Fibroblast of skin of left quadriceps (primary cell): ENCODE results near the gene FAM168B.
"Not testable (repeated sequence)": the region's sequence is repeated elsewhere in the genome, so short reads cannot be mapped to it uniquely, and the experiment has no call there.

ENCODE experiments used
- DNase-seq, 2 experiments: peaks; one replicate each; pipeline ENCODE4 v3.0.0-alpha.2; 2013; ENCODE audit warnings: low read depth in 2 of 2

The FAM168B gene

DNA sequence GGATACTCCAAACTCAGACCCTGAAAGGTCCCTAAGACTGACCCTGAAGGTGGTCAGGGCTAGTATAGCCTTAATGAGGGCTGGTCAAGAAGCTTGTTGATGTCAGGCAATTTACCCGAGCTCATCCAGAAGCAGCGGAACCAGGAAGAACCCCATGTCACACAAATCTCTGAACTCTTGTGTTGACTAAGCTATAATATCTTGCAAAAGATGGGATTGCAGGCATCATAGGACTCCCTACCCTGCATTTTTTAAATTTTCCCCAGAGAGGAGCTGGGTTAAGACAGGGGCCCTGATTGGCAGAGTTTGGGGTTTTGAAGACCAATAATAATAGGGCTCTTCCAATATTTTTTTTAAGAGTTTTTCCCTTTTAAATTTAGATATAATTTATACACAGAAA, 9.9 kb upstream of the FAM168B start:
- DNase-seq = no peak

DNA sequence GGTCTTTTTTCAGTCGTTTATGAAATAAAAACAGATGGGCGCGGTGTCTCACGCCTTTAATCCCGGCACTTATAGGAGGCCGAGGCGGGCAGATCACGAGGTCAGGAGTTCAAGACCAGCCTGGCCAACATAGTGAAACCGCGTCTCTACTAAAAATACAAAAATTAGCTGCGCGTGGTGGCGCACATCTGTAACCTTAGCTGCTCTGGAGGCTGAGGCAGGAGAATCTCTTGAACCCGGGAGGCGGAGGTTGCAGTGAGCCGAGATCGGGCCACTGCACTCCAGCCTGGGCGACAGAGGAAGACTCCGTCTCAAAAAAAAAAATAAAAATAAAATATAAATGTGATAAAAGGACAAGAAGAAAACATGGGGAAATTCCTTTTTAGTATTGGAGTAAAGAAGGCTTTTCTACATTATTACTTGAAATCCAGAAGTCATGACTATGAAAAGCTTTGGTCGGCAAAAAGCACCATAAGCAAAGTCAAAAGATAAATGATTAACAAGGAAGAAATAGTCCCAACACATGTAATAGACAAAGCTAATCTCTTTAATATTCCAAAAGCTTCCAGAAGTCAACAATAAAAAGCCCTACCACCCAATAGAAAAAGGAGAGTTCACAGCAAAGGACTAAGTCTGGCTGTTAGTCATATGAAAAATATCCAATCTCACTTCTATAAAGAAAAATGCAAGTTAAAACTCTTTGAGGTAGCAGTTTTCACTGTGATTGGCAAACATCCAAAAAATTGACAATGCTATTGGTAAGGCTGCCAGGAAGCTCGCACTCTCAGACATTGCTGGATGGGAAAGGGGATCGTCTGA, 1.4 kb upstream of the FAM168B start:
- DNase-seq = no peak

DNA sequence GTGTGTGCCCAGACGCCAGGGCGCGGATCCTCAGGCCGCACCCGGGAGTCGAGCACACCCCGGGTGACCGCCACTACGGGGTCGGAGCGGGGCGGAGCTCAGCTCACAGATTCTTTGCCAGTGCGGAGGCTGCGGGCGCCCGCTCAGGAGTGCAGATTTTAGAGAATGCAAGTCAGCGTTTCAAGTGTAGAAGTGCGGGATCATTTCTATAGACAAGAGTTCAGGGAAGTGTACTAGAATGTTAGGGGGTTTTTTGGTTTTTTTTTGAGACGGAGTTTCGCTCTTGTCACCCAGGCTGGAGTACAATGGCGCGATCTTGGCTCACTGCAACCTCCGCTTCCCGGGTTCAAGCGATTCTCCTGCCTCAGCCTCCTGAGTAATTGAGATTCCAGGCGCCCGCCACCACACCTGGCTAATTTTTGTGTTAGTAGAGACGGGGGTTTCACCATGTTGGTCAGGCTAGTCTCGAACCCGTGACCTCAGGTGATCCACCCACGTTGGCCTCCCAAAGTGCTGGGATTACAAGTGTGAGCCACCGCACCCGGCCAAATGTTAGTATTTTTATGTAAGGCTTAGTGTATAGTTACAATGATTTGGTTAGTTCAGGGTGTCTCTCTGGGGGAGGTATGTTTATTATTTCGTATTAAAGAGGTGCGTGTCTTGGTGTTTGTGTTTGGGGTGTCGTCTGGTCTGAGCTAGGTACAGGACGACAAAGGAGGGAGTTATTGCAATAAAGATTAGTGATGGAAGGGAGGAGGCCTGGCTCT, 619 bp upstream of the FAM168B start:
- DNase-seq = no peak

DNA sequence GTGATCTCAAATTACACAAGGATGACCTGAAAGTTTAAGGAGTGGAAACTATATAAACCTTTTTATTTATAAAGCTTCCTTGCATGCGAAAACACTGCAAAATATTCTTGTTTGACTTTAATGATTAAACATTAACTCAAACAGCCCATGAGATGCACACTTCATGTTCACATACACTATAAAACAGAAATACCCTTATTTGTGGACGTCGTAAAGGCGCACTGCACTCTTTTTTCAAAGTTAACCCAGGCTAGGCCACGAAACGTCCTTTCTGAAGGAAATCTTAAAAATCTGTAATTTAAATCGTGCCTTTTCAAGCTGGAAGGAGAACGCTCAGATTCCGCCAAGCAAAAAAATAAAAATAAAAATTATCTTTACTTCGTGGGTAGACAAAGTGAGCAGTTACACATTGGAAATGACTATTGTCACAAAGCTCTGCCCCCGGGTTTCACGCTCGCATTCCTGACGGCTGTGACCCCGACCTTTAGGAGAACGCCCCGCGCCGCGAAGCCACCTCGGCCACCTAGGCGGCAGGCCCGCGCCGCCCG, 728 bp downstream of the FAM168B start:
- no peak for DNase-seq

DNA sequence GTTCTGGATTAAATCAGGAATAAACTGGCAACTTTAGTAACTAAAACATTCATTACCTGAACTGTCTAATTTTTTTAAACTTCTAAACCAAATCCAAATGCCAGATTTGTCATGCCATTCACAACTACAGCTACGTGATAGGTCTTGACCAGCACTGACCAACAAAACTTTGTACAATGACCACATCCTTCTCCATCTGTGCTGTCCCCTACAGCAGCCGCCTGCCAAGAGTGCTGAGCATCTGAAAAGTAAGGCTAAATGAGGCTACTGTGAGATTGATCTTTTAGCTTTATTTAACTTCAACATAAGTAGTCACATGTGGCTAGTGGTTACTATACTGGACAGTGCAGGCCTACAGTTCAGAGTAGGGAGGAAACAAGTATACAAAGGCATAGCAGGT, 7.6 kb downstream of the FAM168B start:
- DNase-seq = no peak

DNA sequence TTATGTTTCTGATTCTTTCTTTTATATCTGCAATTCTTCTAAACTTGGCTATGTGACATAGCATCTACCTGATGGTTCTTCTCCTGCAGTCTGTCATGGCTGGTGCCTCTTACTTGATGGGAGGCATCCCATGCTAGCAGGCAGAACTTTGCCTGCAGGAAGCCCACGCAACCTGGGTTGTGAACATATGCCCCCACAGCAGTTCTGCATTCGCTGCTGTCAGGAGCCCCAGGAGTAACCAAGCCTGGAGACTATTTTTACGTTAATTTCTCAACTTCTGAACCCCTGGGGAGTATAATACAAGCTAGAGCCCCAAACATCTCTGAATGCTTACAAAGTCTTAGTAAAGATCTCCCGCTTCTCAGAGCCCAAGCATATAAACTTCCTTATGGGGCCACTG, 12.1 kb downstream of the FAM168B start:
- DNase-seq = no peak

DNA sequence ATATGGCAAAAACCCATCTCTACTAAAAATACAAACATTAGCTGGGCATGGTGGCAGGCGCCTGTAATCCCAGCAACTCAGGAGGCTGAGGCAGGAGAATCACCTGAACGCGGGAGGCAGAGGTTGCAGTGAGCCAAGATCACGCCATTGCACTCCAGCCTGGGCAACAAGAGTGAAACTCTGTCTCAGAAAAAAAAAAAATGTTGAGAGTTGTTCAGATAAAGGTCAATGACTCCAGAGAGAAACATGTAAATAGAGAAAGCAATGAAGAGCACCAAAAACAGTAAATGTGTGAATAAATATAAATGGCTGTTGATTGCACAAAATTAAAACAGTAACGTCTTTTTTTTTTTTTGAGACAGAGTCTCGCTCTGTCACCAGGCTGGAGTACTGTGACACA, 13.3 kb downstream of the FAM168B start:
- DNase-seq = not testable (repeated sequence)

DNA sequence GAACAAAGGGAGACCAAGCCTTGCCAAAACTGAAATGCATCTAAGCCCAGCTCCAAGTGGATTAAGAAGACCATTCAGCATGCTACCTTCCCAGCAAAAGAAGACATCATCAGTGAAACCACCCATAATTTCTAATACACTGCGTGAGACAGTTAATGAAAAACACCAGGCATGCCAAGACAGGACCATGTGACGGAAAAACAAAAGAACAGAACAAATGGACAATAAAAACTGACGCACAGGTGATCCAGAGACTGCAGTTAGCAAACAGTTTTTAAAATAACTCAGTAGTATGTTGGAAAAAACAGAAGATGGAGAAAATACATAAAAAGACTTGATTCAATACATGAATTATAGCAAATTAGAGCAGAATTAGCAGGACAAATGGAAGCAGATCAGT, 15.3 kb downstream of the FAM168B start:
- DNase-seq = no peak

DNA sequence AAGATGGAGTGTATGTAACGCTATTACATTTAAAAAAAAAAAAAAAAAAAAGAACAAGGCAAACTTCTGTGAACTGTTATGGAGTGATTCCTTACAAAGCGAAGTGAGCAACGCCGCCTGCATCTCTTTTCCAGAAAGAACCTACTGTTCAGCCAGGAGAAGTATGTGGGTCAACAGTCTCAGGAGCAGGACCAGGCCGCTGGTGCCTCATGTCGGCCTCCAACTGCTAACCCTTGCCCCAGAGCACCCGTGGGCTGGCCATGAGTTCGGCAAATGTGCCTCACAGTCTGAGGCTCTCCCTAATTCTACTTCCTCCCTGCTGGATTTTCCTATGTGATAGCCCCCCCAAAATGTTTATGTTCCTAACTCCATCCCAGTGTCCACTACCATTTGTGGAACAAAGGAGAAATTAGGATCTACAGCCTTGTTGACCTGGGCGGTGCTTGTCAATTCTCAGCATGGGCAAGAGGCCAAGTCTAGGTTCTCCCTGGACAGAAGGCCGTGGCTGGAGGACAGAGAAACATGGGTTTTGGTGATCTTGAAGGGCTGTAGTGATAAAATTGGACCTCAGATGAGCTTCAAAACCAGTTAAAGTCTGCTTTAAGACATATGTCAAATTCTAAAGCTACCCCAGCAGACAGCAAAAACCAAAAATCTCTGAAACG, 15.9 kb downstream of the FAM168B start:
- DNase-seq = no peak

DNA sequence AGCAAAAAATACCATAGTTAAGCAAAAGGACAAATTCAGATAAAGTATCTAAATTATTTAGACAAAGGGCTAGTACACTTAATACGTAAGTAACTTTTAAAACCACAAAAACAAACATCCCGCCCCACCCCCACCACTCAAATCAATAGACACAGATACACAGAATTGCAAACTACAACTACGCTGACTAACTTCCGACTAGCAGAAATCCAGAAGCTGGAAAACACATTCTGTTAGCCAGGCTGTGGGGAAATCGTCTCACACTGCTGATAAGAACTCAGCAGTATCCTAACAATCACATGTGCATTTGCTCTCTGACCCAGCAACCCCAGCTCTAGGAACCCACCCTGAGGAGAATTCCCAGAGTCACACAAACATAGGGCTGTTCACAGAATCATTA, 16.6 kb downstream of the FAM168B start:
- no peak for DNase-seq

DNA sequence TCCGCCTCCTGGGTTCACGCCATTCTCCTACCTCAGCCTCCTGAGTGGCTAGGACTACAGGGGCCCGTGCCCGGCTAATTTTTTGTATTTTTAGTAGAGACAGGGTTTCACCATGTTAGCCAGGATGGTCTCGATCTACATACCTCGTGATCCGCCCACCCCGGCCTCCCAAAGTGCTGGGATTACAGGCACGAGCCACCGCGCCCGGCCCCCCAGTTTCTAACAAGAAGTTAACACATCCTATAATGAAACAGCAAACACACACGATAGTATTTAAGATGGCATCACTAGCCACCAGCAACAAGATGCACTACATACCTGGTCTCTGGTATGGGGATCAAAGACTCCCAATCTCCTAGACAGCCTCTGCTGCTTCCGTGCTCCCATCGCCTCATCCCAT, 17.7 kb downstream of the FAM168B start:
- DNase-seq = not testable (repeated sequence)

DNA sequence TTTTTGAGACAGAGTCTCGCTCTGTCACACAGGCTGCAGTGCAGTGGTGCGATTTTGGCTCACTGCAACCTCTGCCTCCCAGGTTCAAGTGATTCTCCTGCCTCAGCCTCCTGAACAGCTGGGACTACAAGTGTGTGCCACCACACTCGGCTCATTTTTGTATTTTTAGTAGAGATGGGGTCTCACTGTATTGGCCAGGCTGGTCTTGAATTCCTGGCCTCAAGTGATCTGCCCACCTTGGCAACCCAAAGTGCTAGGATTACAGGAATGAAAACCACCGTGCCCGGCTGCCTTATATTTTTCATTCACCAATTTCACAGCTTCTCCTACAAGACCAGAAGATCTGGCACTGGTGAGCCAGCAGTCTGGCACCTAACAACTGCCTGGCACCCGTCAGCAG, 25.1 kb downstream of the FAM168B start:
- DNase-seq = not testable (repeated sequence)

DNA sequence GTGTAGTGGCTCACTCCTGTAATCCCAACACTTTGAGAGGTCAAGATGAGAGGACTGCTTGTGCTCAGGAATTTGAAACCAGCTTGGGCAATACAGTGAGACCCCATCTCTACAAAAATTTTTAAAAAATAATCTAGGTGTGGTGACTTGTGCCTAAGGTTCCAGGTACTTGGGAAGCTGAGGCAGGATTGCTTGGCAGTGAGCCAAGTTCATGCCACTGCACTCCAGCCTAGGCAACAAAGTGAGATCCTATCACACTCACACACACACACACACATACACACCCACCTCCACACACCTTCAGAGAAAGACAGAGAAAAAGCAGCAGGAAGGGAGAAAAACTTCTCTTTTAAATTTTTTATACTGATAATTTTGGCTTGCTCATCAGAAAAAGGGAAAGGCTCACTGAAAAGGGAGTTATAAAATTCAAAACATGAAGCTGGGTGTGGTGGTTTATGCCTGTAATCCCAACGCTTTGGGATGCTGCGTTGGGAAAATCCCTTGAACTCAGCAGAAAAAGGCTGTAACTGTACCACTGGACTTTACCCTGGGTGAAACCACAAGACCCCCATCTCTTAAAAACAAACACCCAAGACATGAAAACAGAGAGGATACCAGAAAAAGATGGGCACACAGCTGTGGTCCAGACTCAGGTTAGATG, 25.7 kb downstream of the FAM168B start:
- no peak for DNase-seq

DNA sequence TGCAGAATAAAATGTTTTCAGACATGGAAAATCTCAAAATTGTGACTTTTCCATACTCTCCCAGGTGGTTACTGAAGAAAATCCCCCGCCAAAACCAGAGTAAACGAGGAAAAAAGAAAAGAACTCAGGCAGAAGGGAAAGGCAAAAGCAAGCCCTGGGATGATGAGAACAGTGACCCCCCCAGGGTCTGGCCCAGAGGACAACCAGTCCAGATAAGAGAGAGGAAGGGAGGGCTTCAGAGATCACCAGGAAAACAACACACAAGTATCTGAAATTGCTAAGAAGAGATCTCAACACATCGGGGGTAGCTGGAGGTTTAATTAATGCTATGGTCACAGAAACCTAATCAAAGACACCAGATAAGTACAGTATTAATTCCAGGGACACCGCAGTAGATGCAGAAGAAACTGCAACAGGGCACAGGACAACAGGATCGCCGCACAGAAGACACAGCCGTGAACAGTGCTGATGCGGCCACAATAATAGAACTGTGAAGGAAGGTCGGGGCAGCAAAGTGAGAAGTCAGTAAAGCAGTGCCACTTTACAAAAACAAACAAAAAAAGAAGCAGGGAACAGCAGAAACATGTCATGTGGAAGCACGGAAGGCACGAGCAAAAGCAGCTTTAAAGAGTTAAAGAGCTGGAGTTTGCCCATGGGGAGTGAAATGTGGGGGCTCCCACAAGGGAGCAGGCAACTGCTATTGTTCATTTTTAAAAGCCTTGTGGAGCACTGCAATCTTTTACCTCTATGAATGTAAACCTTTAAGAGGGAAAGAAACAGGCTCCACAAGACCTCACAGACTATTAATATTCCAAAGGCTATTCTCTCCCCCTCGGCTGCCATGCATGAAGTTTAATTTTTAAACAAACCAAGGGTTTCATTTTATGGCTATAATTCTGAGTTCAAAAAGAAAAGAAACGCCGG, 28.4 kb downstream of the FAM168B start:
- no peak for DNase-seq

DNA sequence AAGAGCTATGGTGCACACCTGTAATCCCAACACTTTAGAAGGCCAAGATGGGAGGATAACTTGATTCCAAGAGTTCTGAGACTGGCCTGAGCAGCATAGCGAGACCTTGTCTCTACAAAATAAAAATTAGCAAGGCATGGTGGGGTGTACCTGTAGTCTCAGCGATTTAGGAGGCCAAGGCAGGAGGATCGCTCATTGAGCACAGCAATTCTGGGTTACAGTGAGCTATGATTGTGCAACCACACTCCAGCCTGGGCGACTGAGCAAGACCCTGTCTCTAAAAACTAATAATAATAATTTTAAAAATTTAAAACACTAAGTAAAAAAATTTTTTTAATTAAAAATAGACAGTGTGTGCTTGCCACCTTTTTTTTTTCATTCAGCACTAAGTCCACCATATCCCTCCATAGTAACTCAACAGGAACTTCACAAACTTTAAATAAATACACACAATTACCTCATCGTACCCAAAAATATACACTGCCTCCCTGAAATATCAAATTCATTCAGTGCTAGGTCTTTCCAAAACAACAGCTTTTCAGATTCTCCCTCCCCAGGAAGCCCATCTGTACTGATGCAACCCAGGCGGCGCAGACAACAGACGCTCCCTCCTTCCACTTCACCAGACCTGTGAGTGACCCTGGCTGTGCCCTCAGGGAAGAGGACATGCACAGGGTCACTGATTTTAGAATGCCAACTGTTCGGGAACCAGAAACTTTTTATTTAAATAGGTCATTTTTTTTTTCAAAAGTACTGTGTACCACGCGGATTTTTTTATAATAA, 29.6 kb downstream of the FAM168B start:
- DNase-seq = no peak

DNA sequence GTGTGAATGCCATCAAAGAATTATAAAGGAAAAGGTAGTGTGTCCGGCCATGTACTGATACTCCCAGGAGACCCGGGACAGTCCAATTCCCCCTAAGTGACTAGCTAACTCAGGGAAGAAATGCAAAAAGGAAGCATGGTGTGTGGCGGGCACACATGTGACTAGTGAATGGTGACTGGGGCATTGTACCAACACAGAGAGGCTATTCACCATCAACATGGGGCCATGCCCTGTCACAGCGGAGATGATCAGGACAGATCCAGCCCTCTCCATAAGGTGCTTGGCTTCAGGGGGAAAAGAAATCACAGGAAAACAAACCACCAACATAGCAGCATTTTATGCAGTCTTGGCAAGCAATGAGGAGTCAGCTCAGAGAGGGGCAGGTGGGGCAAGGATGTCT, 34.3 kb downstream of the FAM168B start:
- DNase-seq = no peak

DNA sequence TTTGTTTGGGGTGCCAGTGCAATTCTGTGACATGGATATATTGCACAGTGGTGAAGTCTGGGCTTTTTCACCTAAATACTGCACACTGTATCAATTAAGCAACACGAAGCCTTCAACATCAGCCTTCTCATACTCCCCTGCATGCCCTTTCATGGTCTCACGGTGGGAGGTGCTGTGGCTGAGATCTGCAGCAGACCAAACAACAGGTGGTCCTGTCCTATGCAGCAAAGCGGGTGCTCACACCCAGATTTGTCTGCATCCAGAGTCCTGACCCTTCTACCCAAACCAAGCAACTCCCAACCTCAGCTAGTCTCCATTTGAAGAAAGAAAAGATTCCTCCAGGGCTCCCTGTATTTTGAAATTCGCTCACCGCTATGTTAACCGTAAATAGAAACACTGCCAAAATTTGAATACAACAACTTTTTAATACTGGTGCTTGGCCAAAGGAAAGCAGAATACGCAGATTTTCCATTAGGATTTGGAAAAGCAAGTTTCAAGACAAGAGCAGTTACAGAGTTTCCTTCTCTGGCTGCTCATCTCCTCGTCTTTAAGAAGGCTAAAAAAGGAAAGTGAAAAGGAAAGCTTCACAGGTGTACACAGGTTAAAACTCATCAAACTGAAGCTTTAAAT, 34.9 kb downstream of the FAM168B start:
- DNase-seq = no peak

DNA sequence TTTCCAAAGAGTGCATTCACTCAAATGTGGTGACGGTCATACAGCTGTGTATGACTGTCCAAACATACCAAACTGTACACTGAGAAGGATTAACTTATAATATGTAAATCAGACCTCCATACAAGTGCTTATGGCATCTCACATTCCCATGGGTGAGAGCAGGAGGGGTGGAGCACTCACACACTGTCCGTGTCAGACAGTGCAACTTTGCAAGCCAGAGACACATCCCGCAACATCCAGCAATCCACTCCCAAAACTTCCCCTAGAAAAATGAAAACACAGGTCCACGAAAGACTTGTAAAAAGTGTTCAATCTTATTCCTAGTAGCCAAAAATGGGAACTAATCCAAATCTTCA, 36.4 kb downstream of the FAM168B start:
- DNase-seq = no peak

DNA sequence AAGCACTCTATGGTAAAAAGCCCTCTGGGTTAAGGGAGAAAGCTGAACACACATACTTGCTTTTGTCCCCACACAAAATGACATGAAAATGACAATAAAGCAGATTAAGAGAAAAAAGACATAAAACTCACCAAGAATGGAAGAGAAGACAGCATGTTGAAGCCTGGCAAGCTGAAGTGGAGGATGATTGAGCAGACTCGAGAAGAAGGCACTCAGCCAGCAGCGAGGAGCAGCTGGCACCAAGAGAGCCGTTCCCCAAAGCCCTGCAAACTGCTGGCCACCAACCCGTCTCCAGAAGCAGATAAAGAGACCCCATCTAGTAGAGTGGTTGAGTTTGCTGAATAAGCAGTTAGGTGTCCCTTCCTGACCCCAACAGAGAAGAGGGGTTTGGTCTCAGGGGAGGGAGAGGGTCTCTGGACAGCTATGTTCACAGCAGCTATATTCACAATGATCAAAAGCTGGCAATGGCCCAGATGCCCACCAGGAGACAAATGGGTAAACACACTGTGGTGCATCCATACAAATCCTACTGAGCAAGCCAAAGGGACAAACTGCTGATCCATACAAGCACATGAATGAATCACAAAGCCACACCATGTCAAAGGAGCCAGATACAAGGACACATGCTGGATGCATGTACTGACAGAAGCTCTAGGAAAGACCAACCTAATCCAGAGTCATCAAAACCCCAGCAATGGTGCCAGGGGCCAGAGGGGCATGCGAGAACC, 36.9 kb downstream of the FAM168B start:
- DNase-seq = no peak
